Measurements from ENCODE around the gene ATP4B. TPM values are rescaled to one million over a fixed set of nuclear protein-coding genes. Genes with fewer than 3 reads are reported as not detected.

The ATP4B gene
- total and polyA plus RNA-seq, 2 donors from 2014 or later, result 0.16 to 0.45 TPM

DNA sequence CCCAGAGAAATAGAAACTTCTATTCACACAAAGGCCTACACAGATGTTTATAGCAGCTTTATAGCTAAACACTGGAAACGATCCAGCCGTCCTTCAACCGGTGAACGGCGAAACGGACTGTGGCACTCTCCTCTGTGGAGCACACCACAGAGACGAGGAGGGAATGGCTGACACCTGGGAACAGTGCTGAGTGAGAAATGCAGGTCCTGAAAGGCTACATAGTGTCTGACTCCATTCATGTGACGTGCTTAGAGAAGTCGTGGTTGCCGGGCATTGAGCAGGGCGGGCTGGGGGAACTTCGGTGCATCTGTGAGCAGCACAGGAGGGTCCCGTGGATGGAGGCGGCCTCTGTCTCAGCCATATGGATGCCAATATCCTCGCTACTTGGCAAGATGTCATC lies 5.9 kb upstream of the ATP4B start:
- TF ChIP-seq, protein P1, sequence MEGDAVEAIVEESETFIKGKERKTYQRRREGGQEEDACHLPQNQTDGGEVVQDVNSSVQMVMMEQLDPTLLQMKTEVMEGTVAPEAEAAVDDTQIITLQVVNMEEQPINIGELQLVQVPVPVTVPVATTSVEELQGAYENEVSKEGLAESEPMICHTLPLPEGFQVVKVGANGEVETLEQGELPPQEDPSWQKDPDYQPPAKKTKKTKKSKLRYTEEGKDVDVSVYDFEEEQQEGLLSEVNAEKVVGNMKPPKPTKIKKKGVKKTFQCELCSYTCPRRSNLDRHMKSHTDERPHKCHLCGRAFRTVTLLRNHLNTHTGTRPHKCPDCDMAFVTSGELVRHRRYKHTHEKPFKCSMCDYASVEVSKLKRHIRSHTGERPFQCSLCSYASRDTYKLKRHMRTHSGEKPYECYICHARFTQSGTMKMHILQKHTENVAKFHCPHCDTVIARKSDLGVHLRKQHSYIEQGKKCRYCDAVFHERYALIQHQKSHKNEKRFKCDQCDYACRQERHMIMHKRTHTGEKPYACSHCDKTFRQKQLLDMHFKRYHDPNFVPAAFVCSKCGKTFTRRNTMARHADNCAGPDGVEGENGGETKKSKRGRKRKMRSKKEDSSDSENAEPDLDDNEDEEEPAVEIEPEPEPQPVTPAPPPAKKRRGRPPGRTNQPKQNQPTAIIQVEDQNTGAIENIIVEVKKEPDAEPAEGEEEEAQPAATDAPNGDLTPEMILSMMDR (IDR thresholded peaks at IDR 0.05; ENCODE audit: borderline replicate concordance, extremely low read depth, insufficient read depth), result no peak
- Histone ChIP-seq H3K36me3 (ENCODE audit: control insufficient read depth in 2 of 3, insufficient read depth in 3 of 3, low read length in 3 of 3) (no peaks in the 10 kb centered on the region), H3K4me3 (ENCODE audit: low read length in 3 of 3) (no peak overlapping the region), H3K27me3 (ENCODE audit: control insufficient read depth, insufficient read depth, low read length) (no peaks in the 10 kb centered on the region), H3K9me3 (ENCODE audit: control insufficient read depth in 2 of 3, insufficient read depth in 1 of 3, low read length in 3 of 3) (peaks cover 0 to 12% (median 0%) of the 10 kb centered on the region in 3 donors), H3K27ac (ENCODE audit: low read depth in 2 of 2, low read length in 2 of 2) (no peak overlapping the region), H3K9ac (ENCODE audit: low read length in 3 of 3) (no peak overlapping the region), H3K4me1 (ENCODE audit: control insufficient read depth in 2 of 3, insufficient read depth in 2 of 3, low read depth in 1 of 3, low read length in 3 of 3) (peaks cover 0 to 2% (median 0%) of the 10 kb centered on the region in 3 donors)
- intact Hi-C loops (cut with DNase I), result no loop called here
- FAIRE-seq (no peak), DNase-seq (peak in 2 of 5 donors; percentile 24 to 26)

DNA sequence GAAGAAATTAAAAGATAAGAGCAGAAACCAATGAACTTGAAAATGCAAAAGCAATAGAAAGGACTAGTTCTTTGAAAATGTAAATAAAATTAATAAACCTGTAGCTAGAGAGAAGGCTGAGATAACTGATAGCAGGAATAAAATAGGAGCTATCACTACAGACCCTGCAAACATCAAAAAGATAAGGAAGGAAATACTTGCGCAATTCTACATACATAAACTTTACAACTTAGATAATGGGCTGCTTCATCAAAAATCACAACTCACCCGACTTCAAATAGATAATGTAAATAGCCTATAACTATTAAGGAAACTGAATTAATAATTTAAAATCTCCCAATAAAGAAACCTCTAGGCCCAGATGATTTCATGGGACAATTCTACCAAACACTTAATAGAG lies 3.5 kb upstream of the ATP4B start:
- Histone ChIP-seq H3K4me1 (ENCODE audit: control insufficient read depth in 2 of 3, insufficient read depth in 2 of 3, low read depth in 1 of 3, low read length in 3 of 3) (peaks cover 0 to 2% (median 0%) of the 10 kb centered on the region in 3 donors), H3K27me3 (ENCODE audit: control insufficient read depth, insufficient read depth, low read length) (no peaks in the 10 kb centered on the region), H3K36me3 (ENCODE audit: control insufficient read depth in 2 of 3, insufficient read depth in 3 of 3, low read length in 3 of 3) (no peaks in the 10 kb centered on the region), H3K9me3 (ENCODE audit: control insufficient read depth in 2 of 3, insufficient read depth in 1 of 3, low read length in 3 of 3) (peaks cover 0 to 12% (median 0%) of the 10 kb centered on the region in 3 donors), H3K27ac (ENCODE audit: low read depth in 2 of 2, low read length in 2 of 2) (no peak overlapping the region), H3K4me3 (ENCODE audit: low read length in 3 of 3) (no peak overlapping the region), H3K9ac (ENCODE audit: low read length in 3 of 3) (no peak overlapping the region)
- FAIRE-seq (no peak), DNase-seq (no peak)
- intact Hi-C loops (cut with DNase I), result no loop called here
- TF ChIP-seq, protein P1 (IDR thresholded peaks at IDR 0.05; ENCODE audit: borderline replicate concordance, extremely low read depth, insufficient read depth), result no peak

DNA sequence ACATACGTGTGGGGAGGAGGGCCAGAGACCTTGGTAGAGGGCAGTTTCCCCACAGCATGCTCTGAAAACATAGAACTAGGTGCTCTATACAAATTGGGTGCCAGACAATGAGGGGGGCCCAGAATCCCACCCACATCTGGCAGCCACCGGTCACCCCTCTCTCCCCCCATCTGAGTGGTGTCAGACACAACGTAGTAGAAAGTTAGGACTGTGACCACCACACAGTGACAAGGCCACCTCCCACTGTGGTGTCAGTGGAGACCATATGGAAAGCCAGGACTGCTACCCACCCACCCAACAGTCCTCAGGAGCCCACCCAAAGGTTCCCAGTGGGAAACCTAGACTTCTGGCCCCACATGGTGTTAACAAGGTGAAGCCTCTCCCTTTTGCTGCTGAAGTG lies 2.1 kb upstream of the ATP4B start:
- TF ChIP-seq, protein P1 (IDR thresholded peaks at IDR 0.05; ENCODE audit: borderline replicate concordance, extremely low read depth, insufficient read depth), result no peak
- H3K36me3 ChIP-seq (ENCODE audit: control insufficient read depth in 2 of 3, insufficient read depth in 3 of 3, low read length in 3 of 3), result no peaks in the 10 kb centered on the region
- DNase-seq (peak in 1 of 5 donors; percentile 13), FAIRE-seq (no peak)
- intact Hi-C loops (cut with DNase I), result no loop called here
- peaks cover 0 to 4% (median 0%) of the 10 kb centered on the region in 3 donors for H3K4me1 ChIP-seq (ENCODE audit: control insufficient read depth in 2 of 3, insufficient read depth in 2 of 3, low read depth in 1 of 3, low read length in 3 of 3)
- peaks cover 0 to 12% (median 0%) of the 10 kb centered on the region in 3 donors for H3K9me3 ChIP-seq (ENCODE audit: control insufficient read depth in 2 of 3, insufficient read depth in 1 of 3, low read length in 3 of 3)
- H3K27me3 ChIP-seq (ENCODE audit: control insufficient read depth, insufficient read depth, low read length), result no peaks in the 10 kb centered on the region
- H3K9ac ChIP-seq (ENCODE audit: low read length in 3 of 3), result no peak overlapping the region
- H3K4me3 ChIP-seq (ENCODE audit: low read length in 3 of 3), result no peak overlapping the region
- no peak overlapping the region for H3K27ac ChIP-seq (ENCODE audit: low read depth in 2 of 2, low read length in 2 of 2)

DNA sequence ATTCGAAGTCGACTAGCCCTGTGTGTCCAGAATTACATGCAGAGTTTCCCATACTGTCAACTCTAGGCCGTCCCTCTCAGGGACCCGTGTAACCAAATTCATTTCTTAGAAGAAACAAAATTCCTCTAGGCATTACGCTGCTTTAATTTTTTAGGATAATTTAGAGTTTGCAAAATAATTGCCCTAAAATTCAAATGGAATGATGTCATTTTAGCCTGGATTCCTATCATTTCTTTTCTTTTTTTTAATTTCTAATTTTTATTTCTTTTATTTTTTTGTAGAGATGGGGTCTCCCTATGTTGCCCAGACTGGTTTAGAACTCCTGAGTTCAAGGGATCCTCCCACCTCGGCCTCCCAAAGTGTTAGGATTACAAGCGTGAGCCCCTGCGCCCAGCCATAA lies 1.3 kb upstream of the ATP4B start:
- H3K9ac ChIP-seq (ENCODE audit: low read length in 3 of 3), result no peak overlapping the region
- H3K36me3 ChIP-seq (ENCODE audit: control insufficient read depth in 2 of 3, insufficient read depth in 3 of 3, low read length in 3 of 3), result no peaks in the 10 kb centered on the region
- no peaks in the 10 kb centered on the region for H3K27me3 ChIP-seq (ENCODE audit: control insufficient read depth, insufficient read depth, low read length)
- no peak for DNase-seq
- FAIRE-seq, result no peak
- TF ChIP-seq, protein P1 (IDR thresholded peaks at IDR 0.05; ENCODE audit: borderline replicate concordance, extremely low read depth, insufficient read depth), result no peak
- H3K27ac ChIP-seq (ENCODE audit: low read depth in 2 of 2, low read length in 2 of 2), result no peak overlapping the region
- peaks cover 0 to 2% (median 0%) of the 10 kb centered on the region in 3 donors for H3K4me1 ChIP-seq (ENCODE audit: control insufficient read depth in 2 of 3, insufficient read depth in 2 of 3, low read depth in 1 of 3, low read length in 3 of 3)
- peaks cover 0 to 12% (median 0%) of the 10 kb centered on the region in 3 donors for H3K9me3 ChIP-seq (ENCODE audit: control insufficient read depth in 2 of 3, insufficient read depth in 1 of 3, low read length in 3 of 3)
- no peak overlapping the region for H3K4me3 ChIP-seq (ENCODE audit: low read length in 3 of 3)
- intact Hi-C loops (cut with DNase I), result no loop called here
